Measurements from ENCODE around the gene VAPA. TPM values are rescaled to one million over a fixed set of nuclear protein-coding genes. Genes with fewer than 3 reads are reported as not detected.
"Not testable (repeated sequence)": the region's sequence is repeated elsewhere in the genome, so short reads cannot be mapped to it uniquely, and the experiment has no call there.

Gene VAPA
- total RNA-seq, 4 donors from 2014 or later = 188 to 221 (median 209) TPM

- TF ChIP-seq, protein P1, sequence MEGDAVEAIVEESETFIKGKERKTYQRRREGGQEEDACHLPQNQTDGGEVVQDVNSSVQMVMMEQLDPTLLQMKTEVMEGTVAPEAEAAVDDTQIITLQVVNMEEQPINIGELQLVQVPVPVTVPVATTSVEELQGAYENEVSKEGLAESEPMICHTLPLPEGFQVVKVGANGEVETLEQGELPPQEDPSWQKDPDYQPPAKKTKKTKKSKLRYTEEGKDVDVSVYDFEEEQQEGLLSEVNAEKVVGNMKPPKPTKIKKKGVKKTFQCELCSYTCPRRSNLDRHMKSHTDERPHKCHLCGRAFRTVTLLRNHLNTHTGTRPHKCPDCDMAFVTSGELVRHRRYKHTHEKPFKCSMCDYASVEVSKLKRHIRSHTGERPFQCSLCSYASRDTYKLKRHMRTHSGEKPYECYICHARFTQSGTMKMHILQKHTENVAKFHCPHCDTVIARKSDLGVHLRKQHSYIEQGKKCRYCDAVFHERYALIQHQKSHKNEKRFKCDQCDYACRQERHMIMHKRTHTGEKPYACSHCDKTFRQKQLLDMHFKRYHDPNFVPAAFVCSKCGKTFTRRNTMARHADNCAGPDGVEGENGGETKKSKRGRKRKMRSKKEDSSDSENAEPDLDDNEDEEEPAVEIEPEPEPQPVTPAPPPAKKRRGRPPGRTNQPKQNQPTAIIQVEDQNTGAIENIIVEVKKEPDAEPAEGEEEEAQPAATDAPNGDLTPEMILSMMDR (IDR thresholded peaks at IDR 0.05) = no peak
- TF ChIP-seq POLR2A (IDR thresholded peaks at IDR 0.05) = no peak
- DNase-seq (ENCODE audit: low spot score in 2 of 2) = no peak
- intact Hi-C loops (cut with DNase I; ENCODE audit: low total_unique reads) = no loop called here
- 73 to 74% methylated on average over 5 of the region's 5 CpGs for WGBS, 2 donors
- no peak overlapping the region for H3K4me3 ChIP-seq (ENCODE audit: low read depth, poor library complexity, severe bottlenecking)
These were observed 8.4 kb upstream of the VAPA start for GRCh38 chr18:9905401-9905922.

DNA sequence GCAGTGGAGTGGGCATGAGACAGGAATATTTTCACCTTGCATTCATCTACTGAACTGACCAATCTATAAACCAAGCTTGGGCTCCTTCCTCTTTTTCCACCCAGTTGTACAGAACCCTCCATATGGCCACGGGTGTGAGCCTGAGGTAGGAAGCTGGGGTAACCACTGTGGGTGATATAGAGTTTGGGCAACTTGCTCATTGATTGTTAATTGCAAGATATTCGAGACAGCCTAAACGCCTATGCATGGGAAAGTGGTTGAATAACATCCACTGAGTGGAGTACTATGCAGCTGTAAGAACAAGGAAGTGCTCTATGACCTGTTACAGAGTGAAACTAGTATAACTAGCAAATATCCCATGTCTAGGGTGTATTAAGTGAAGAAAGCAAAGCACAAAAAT lies 7.3 kb upstream of the VAPA start:
- WGBS, 2 donors = 86 to 94% methylated on average over 3 of the region's 3 CpGs
- intact Hi-C loops (cut with DNase I; ENCODE audit: low total_unique reads) = no loop called here
- DNase-seq (ENCODE audit: low spot score in 2 of 2) = no peak
- no peak for TF ChIP-seq POLR2A (IDR thresholded peaks at IDR 0.05)
- TF ChIP-seq, protein P1 (IDR thresholded peaks at IDR 0.05) = no peak
- H3K4me3 ChIP-seq (ENCODE audit: low read depth, poor library complexity, severe bottlenecking) = no peak overlapping the region

DNA sequence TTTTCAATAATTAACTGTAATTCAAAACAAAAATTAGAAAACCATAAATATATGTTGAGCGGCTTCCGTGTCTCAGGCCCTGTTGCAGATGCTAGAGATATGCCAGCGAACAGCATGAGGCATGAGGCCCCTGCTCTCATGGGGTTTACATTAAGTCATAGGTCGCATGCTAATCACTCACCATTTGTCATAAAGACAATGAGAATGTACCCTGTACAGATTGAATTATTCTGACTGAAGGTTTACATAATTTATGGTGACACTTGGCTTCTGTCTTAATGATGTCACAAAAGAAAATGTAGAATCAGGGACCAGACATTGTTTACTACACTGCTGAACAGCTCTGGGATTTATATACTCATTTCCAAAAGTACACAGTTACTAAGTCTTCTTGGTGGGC lies 5.9 kb upstream of the VAPA start:
- no peak for DNase-seq (ENCODE audit: low spot score in 2 of 2)
- whole genome bisulfite sequencing, 2 donors = 85 to 94% methylated on average over 4 of the region's 4 CpGs
- intact Hi-C loops (cut with DNase I; ENCODE audit: low total_unique reads) = no loop called here
- no peak overlapping the region for H3K4me3 ChIP-seq (ENCODE audit: low read depth, poor library complexity, severe bottlenecking)
- TF ChIP-seq, protein P1 (IDR thresholded peaks at IDR 0.05) = no peak
- no peak for TF ChIP-seq POLR2A (IDR thresholded peaks at IDR 0.05)

GRCh38 chr18:9910071-9910470 lies 3.7 kb upstream of the VAPA start:
- DNase-seq (ENCODE audit: low spot score in 2 of 2) = no peak
- TF ChIP-seq, protein P1 (IDR thresholded peaks at IDR 0.05) = no peak
- TF ChIP-seq POLR2A (IDR thresholded peaks at IDR 0.05) = no peak
- no peak overlapping the region for H3K4me3 ChIP-seq (ENCODE audit: low read depth, poor library complexity, severe bottlenecking)
- intact Hi-C loops (cut with DNase I; ENCODE audit: low total_unique reads) = no loop called here

DNA sequence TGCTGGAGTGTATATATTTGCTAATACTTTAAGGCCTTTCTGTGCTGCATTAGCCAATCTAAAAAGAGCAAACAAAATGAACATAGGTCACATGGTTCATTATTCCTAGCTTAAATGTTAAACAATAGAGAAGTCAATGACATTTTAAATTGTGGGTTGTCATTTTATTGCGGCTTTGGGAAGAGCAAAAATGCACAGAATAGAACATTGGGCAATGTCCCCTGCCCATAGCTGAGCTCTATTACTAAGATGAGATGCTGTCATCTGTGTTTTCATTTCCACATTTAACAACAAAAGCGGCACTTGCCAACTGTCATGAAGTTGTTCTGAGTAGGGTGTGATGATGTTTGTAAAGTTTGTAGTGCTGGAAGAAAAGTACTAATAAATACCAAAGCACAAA lies 3.2 kb upstream of the VAPA start:
- intact Hi-C loops (cut with DNase I; ENCODE audit: low total_unique reads) = no loop called here
- no peak overlapping the region for H3K4me3 ChIP-seq (ENCODE audit: low read depth, poor library complexity, severe bottlenecking)
- no peak for DNase-seq (ENCODE audit: low spot score in 2 of 2)
- no peak for TF ChIP-seq POLR2A (IDR thresholded peaks at IDR 0.05)
- TF ChIP-seq, protein P1 (IDR thresholded peaks at IDR 0.05) = no peak
- whole genome bisulfite sequencing, 2 donors = 90 to 92% methylated on average over 2 of the region's 2 CpGs

DNA sequence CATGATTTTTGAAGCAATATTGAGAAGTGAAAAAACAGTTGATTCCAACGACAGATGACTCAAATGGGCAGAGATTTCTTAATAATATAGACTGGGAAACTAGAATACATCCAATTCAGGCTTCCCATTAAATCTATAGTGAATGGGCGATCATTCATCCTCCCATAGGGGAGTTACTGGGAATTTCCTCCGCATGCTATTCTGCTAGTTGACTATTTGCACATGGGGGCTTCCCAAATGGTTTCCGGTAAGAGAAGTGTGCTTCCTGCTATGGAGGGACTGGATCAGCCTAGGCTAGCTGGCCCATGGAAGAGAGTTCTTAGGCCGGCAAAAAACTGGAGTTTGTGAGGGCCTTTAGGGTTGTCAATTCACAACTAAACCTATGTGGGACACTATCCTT lies 2.6 kb upstream of the VAPA start:
- no peak for TF ChIP-seq POLR2A (IDR thresholded peaks at IDR 0.05)
- TF ChIP-seq, protein P1 (IDR thresholded peaks at IDR 0.05) = no peak
- DNase-seq (ENCODE audit: low spot score in 2 of 2) = no peak
- intact Hi-C loops (cut with DNase I; ENCODE audit: low total_unique reads) = no loop called here
- 93 to 95% methylated on average over 5 of the region's 5 CpGs for WGBS, 2 donors
- H3K4me3 ChIP-seq (ENCODE audit: low read depth, poor library complexity, severe bottlenecking) = no peak overlapping the region

DNA sequence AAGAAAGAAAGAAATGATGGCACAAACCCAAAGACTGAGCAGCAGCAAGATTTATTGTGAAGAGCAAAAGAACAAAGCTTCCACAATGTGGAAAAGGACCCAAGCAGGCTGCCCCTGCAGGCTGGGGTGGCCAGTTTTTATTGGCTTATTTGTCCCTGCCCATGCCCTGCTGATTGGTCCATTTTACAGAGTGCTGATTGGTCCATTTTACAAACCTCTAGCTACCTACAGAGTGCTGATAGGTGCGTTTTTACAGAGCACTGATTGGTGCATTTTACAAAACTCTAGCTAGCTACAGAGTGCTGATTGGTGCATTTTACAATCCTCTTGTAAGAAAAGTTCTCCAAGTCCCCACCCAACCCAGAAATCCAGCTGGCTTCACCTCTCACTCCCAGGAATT lies 1.5 kb upstream of the VAPA start:
- H3K4me3 ChIP-seq (ENCODE audit: low read depth, poor library complexity, severe bottlenecking); intact Hi-C loops (cut with DNase I; ENCODE audit: low total_unique reads); DNase-seq (ENCODE audit: low spot score in 2 of 2): not testable (repeated sequence)
- 100% methylated on average over 1 of the region's 1 CpG for WGBS, 2 donors

Data from lower leg skin (tissue), 4 donors.